Adipose tissue (tissue), 3 donors: Measurements from ENCODE around the gene PNMA6A. TPM values are rescaled to one million over a fixed set of nuclear protein-coding genes. Genes with fewer than 3 reads are reported as not detected.
"Not testable (repeated sequence)": the region's sequence is repeated elsewhere in the genome, so short reads cannot be mapped to it uniquely, and the experiment has no call there.

ENCODE experiments used
- H3K27ac ChIP-seq: one replicate; pipeline ENCODE4 v1.5.1; 2013; ENCODE audit warnings: low read depth, low read length
- WGBS, 3 donors: extraction: QIAGEN DNeasy Blood & Tissue Kit; methylation state at CpG; one replicate each; pipeline ENCODE4 v1.1.7; 2013; 5-methylcytosine and 5-hydroxymethylcytosine counted together
- polyA plus RNA-seq, 3 donors: library from polyadenylated mRNA; stranded (reverse); fragments of 200-250 nt; gene quantifications; one replicate each; pipeline ENCODE4 v1.2.3, GENCODE V29; 2013
- donor health status: healthy with polysubstance abuse.
- donor health status: Bipolar disorder and iron deficiency.
- donor health status: healthy.

Gene PNMA6A
- polyA plus RNA-seq, 3 donors, result 0.68 to 1.0 (median 0.91) TPM

GRCh38 chrX:153073331-153073730 is 1.1 kb downstream of the PNMA6A start:
- H3K27ac ChIP-seq, result not testable (repeated sequence)
- 77 to 90% methylated on average over 3 to 6 of the region's 29 CpGs; no CpG with 5 or more reads in 1 of the 3 donors for WGBS, 3 donors

- 76 to 89% (median 84%) methylated on average over 15 to 17 of the region's 24 CpGs for WGBS, 3 donors
- no peak overlapping the region for H3K27ac ChIP-seq
Measured at GRCh38 chrX:153074262-153074899, 2.1 kb downstream of the PNMA6A start.

- WGBS, 3 donors, result 83 to 86% (median 85%) methylated on average over 11 of the region's 11 CpGs
- no peak overlapping the region for H3K27ac ChIP-seq
Measured at GRCh38 chrX:153074935-153075334, 2.7 kb downstream of the PNMA6A start.

GRCh38 chrX:153075366-153075765 is 3.1 kb downstream of the PNMA6A start:
- 85 to 98% methylated on average over 9 of the region's 14 CpGs; no CpG with 5 or more reads in 1 of the 3 donors for WGBS, 3 donors
- no peak overlapping the region for H3K27ac ChIP-seq

GRCh38 chrX:153077437-153078135 is 5.3 kb downstream of the PNMA6A start:
- no CpG with 5 or more reads among the region's 76 CpGs for WGBS, 3 donors

GRCh38 chrX:153083238-153083923 is 11.1 kb downstream of the PNMA6A start:
- 69 to 85% methylated on average over 7 to 10 of the region's 23 CpGs; no CpG with 5 or more reads in 1 of the 3 donors for WGBS, 3 donors

More at GRCh38 chrX:153077437-153078135, 5.3 kb downstream of the PNMA6A start:
- H3K27ac ChIP-seq, result not testable (repeated sequence)

GRCh38 chrX:153102418-153102817 is 30.2 kb downstream of the PNMA6A start:
- 68 to 87% (median 73%) methylated on average over 3 of the region's 3 CpGs for WGBS, 3 donors
- no peak overlapping the region for H3K27ac ChIP-seq

More at GRCh38 chrX:153083238-153083923, 11.1 kb downstream of the PNMA6A start:
- not testable (repeated sequence) for H3K27ac ChIP-seq

- WGBS, 3 donors, result 74 to 82% (median 75%) methylated on average over 1 of the region's 1 CpG
- H3K27ac ChIP-seq, result not testable (repeated sequence)
Measured at GRCh38 chrX:153104959-153105358, 32.7 kb downstream of the PNMA6A start.

- WGBS, 3 donors, result 27 to 47% (median 37%) methylated on average over 1 to 4 of the region's 12 CpGs
- not testable (repeated sequence) for H3K27ac ChIP-seq
Measured at GRCh38 chrX:153106092-153106801, 34.0 kb downstream of the PNMA6A start.

GRCh38 chrX:153110735-153111134 is 38.5 kb downstream of the PNMA6A start:
- WGBS, 3 donors, result no CpG with 5 or more reads among the region's 2 CpGs
- H3K27ac ChIP-seq, result not testable (repeated sequence)

- no CpG with 5 or more reads among the region's 9 CpGs for WGBS, 3 donors
- H3K27ac ChIP-seq, result not testable (repeated sequence)
Measured at GRCh38 chrX:153113851-153114250, 41.6 kb downstream of the PNMA6A start.

GRCh38 chrX:153117754-153118153 is 45.5 kb downstream of the PNMA6A start:
- not testable (repeated sequence) for H3K27ac ChIP-seq

GRCh38 chrX:153120230-153120629 is 48.0 kb downstream of the PNMA6A start:
- H3K27ac ChIP-seq, result not testable (repeated sequence)
- WGBS, 3 donors, result no CpG with 5 or more reads among the region's 8 CpGs

More at GRCh38 chrX:153117754-153118153, 45.5 kb downstream of the PNMA6A start:
- no CpG with 5 or more reads among the region's 3 CpGs for WGBS, 3 donors

GRCh38 chrX:153123468-153123867 is 51.2 kb downstream of the PNMA6A start:
- not testable (repeated sequence) for H3K27ac ChIP-seq
- 73 to 88% methylated on average over 4 to 8 of the region's 14 CpGs; no CpG with 5 or more reads in 1 of the 3 donors for WGBS, 3 donors

Other genes starting within 250 kb of the PNMA6A start
- gene CETN2, start 241.7 kb upstream of the PNMA6A start, polyA plus RNA-seq, result 10 to 100 TPM; 14.3 to 48.5 (median 24.3) TPM
- 10 to 100 TPM; 13.4 to 44.1 (median 15.8) TPM for gene NSDHL, start 241.4 kb upstream of the PNMA6A start, polyA plus RNA-seq
- 1 to 10 TPM; 2.3 to 3.9 (median 3.6) TPM for gene ZNF185, start 174.4 kb upstream of the PNMA6A start, polyA plus RNA-seq
- gene PNMA5, start 78.3 kb upstream of the PNMA6A start, polyA plus RNA-seq, result under 1 TPM in 1 of 3 donors, not detected in 2; 0.03 TPM
- under 1 TPM; 0.07 to 0.28 (median 0.11) TPM for gene PNMA3, start 16.0 kb upstream of the PNMA6A start, polyA plus RNA-seq
- not detected for gene MAGEA1, start 106.8 kb downstream of the PNMA6A start, polyA plus RNA-seq
- not detected for gene PNMA6F, start 249.3 kb downstream of the PNMA6A start, polyA plus RNA-seq